ENCODE measurements around the gene FLNC.

GRCh38 chr7:128895320-128895719 lies 65.1 kb downstream of the FLNC start:
- TF ChIP-seq CTCF (IDR thresholded peaks at IDR 0.05) (no peak), MAX (IDR thresholded peaks at IDR 0.05; ENCODE audit: low read depth) (no peak), YY1 (IDR thresholded peaks at IDR 0.05; ENCODE audit: low read depth) (no peak), USF2 (IDR thresholded peaks at IDR 0.05; ENCODE audit: borderline replicate concordance, low read depth, low read length) (no peak), MXI1 (IDR thresholded peaks at IDR 0.05; ENCODE audit: low read depth, low read length) (no peak), RAD21 (IDR thresholded peaks at IDR 0.05; ENCODE audit: low read length) (no peak), JUND (IDR thresholded peaks at IDR 0.05) (no peak), RCOR1 (IDR thresholded peaks at IDR 0.05; ENCODE audit: low read length) (no peak), TCF12 (IDR thresholded peaks at IDR 0.05) (no peak), POLR2AphosphoS5 (IDR thresholded peaks at IDR 0.05; ENCODE audit: low read depth, low read length) (no peak), MEF2A (IDR thresholded peaks at IDR 0.05; ENCODE audit: borderline replicate concordance, low read depth) (no peak), SIN3A (IDR thresholded peaks at IDR 0.05; ENCODE audit: borderline replicate concordance, low read depth, low read length) (no peak), PBX3 (IDR thresholded peaks at IDR 0.05) (no peak)

All from SK-N-SH (cell line).